WI38 (cell line): ENCODE results near the gene EFR3B.

Source experiments
- H3K4me3 ChIP-seq: 2 replicates; pipeline ENCODE4 v1.5.1; 2011; ENCODE audit warnings: low read depth, mild to moderate bottlenecking, control low read depth, low read length
- CTCF ChIP-seq: IDR thresholded peaks from 2 replicates; pipeline ENCODE4 v1.5.1; 2012; ENCODE audit warnings: low read depth, mild to moderate bottlenecking, control low read depth, low read length

EFR3B gene

GRCh38 chr2:25188405-25188804 is 146.5 kb downstream of the EFR3B start:
- no peak for TF ChIP-seq CTCF
- no peak overlapping the region for H3K4me3 ChIP-seq

- no peak overlapping the region for H3K4me3 ChIP-seq
- TF ChIP-seq CTCF: no peak
Measured at GRCh38 chr2:25190536-25190935, 148.7 kb downstream of the EFR3B start.

- TF ChIP-seq CTCF: no peak
- no peak overlapping the region for H3K4me3 ChIP-seq
Measured at GRCh38 chr2:25194576-25195122, 152.8 kb downstream of the EFR3B start.

GRCh38 chr2:25197336-25198208 is 155.7 kb downstream of the EFR3B start:
- H3K4me3 ChIP-seq: no peak overlapping the region
- TF ChIP-seq CTCF: no peak

- no peak overlapping the region for H3K4me3 ChIP-seq
- no peak for TF ChIP-seq CTCF
Measured at GRCh38 chr2:25198209-25198525, 156.3 kb downstream of the EFR3B start.

GRCh38 chr2:25198576-25198975 is 156.7 kb downstream of the EFR3B start:
- H3K4me3 ChIP-seq: no peak overlapping the region
- TF ChIP-seq CTCF: no peak

GRCh38 chr2:25201265-25201664 is 159.4 kb downstream of the EFR3B start:
- TF ChIP-seq CTCF: no peak; the same call in 1 of the 2 replicates

More at GRCh38 chr2:25201265-25201664, 159.4 kb downstream of the EFR3B start:
- H3K4me3 ChIP-seq: no peak overlapping the region
